ENCODE data around the gene NID1. TPM values are rescaled to one million over a fixed set of nuclear protein-coding genes. Genes with fewer than 3 reads are reported as not detected.

NID1 gene
- polyA plus RNA-seq, 1 donor (not counting 4 experiments of a cell fraction or from before 2014, with no cell fraction given), result 1.8 TPM

DNA sequence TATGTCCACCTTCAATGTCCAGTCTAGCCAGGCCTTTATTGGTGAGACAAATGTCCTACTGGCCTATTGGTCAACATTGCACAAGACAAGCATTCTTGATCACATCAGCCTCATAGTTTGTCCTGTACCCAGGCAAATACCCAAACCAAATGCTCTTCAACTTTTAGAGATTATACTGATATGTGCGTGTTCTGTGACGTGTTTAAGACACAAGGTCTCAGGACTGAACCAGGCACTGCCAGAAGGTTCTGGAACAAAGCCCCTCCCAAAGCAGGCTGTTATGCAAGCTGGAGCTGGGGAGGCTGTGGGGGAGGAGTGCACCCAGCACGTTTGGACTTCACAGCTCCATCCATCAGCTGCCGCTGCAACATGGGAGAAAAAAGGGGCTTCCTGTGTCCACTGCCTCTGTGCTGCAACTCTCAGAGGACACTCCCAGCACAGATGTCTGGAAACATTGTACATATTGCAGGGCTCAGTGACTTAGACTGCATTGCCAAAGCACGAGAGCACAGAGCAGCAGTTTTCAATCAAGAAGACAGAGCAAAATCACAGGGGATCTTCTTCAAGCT is 45.9 kb downstream of the NID1 start:
- Histone ChIP-seq H3K36me3 (ENCODE audit: control insufficient read depth in 2 of 2, extremely low read depth in 1 of 2, insufficient read depth in 2 of 2, low read length in 2 of 2) (no peaks in the 10 kb centered on the region), H3K79me2 (ENCODE audit: control insufficient read depth, insufficient read depth, low read length) (no peaks in the 10 kb centered on the region), H3K4me2 (ENCODE audit: control insufficient read depth, extremely low read depth, insufficient read depth, low read depth, low read length) (no peak overlapping the region), H3K4me3 (ENCODE audit: control insufficient read depth in 2 of 3, extremely low read depth in 1 of 3, insufficient read depth in 2 of 3, low read depth in 1 of 3, low read length in 3 of 3) (no peak overlapping the region), H3K4me1 (ENCODE audit: control insufficient read depth, extremely low read depth, insufficient read depth, low read length) (peaks cover 12% of the 10 kb centered on the region), H2AFZ (ENCODE audit: control insufficient read depth, low read length) (no peak overlapping the region), H3K9me1 (ENCODE audit: control insufficient read depth, extremely low read depth, insufficient read depth, low read length) (no peaks in the 10 kb centered on the region), H3K9ac (ENCODE audit: control insufficient read depth, extremely low read depth, insufficient read depth, low read length) (no peak overlapping the region), H4K20me1 (ENCODE audit: control insufficient read depth, extremely low read depth, insufficient read depth, low read length) (no peaks in the 10 kb centered on the region), H3K27me3 (ENCODE audit: control insufficient read depth, extremely low read depth, insufficient read depth, low read length) (no peaks in the 10 kb centered on the region), H3K27ac (ENCODE audit: control insufficient read depth, insufficient read depth, low read length) (no peak overlapping the region), H3K9me3 (ENCODE audit: control insufficient read depth, low read depth, low read length) (no peaks in the 10 kb centered on the region)
- DNase-seq (ENCODE audit: low read depth, low spot score) (no peak), FAIRE-seq (no peak)
- TF ChIP-seq EZH2 (IDR thresholded peaks at IDR 0.05; ENCODE audit: low read length), result no peak
- TF ChIP-seq, protein P1, sequence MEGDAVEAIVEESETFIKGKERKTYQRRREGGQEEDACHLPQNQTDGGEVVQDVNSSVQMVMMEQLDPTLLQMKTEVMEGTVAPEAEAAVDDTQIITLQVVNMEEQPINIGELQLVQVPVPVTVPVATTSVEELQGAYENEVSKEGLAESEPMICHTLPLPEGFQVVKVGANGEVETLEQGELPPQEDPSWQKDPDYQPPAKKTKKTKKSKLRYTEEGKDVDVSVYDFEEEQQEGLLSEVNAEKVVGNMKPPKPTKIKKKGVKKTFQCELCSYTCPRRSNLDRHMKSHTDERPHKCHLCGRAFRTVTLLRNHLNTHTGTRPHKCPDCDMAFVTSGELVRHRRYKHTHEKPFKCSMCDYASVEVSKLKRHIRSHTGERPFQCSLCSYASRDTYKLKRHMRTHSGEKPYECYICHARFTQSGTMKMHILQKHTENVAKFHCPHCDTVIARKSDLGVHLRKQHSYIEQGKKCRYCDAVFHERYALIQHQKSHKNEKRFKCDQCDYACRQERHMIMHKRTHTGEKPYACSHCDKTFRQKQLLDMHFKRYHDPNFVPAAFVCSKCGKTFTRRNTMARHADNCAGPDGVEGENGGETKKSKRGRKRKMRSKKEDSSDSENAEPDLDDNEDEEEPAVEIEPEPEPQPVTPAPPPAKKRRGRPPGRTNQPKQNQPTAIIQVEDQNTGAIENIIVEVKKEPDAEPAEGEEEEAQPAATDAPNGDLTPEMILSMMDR (optimal IDR thresholded peaks at IDR 0.05 in 1 of 3, IDR thresholded peaks at IDR 0.05 in 1 of 3, conservative IDR thresholded peaks at IDR 0.05 in 1 of 3; ENCODE audit: extremely low read depth in 1 of 3, insufficient read depth in 2 of 3, low read length in 3 of 3), result no peak
- dilution Hi-C loops (cut with MboI; ENCODE audit: extremely low pct_ligation_motif_present, low sequenced_read_pairs), result no loop called here

DNA sequence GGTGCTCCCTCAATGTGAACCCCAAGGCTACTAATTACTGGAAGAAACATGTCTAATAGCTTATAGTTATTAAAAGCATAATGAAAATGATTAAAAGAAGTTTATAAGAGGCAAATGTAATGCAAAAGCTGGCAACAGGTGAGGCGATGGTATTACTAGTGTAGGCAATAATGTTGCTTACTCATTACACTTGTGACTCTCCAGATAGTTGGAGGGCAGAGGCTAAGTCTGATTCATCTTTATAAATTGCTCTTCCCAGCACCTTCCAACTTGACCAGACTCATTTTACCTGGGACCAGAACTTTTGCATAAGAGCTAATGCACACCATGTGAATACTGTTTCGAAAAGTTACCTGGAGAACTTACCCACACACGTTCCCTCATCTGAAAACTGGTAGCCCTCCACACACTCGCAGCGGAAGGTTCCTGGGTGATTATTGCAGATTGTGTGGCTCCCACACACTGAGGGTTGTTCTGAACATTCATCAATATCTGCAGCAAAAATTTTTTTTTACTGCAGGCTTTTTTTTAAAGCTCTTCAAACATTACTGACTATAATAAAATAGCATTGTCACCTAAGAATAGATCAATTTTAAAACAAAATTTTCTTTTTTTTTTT is 48.0 kb downstream of the NID1 start:
- Histone ChIP-seq H3K4me3 (ENCODE audit: control insufficient read depth in 2 of 3, extremely low read depth in 1 of 3, insufficient read depth in 2 of 3, low read depth in 1 of 3, low read length in 3 of 3) (no peak overlapping the region), H3K36me3 (ENCODE audit: control insufficient read depth in 2 of 2, extremely low read depth in 1 of 2, insufficient read depth in 2 of 2, low read length in 2 of 2) (no peaks in the 10 kb centered on the region), H3K9ac (ENCODE audit: control insufficient read depth, extremely low read depth, insufficient read depth, low read length) (no peak overlapping the region), H4K20me1 (ENCODE audit: control insufficient read depth, extremely low read depth, insufficient read depth, low read length) (no peaks in the 10 kb centered on the region), H3K27me3 (ENCODE audit: control insufficient read depth, extremely low read depth, insufficient read depth, low read length) (no peaks in the 10 kb centered on the region), H3K79me2 (ENCODE audit: control insufficient read depth, insufficient read depth, low read length) (no peaks in the 10 kb centered on the region), H3K4me2 (ENCODE audit: control insufficient read depth, extremely low read depth, insufficient read depth, low read depth, low read length) (peak overlapping the region; percentile 44), H2AFZ (ENCODE audit: control insufficient read depth, low read length) (no peak overlapping the region), H3K4me1 (ENCODE audit: control insufficient read depth, extremely low read depth, insufficient read depth, low read length) (peaks cover 12% of the 10 kb centered on the region), H3K9me3 (ENCODE audit: control insufficient read depth, low read depth, low read length) (no peaks in the 10 kb centered on the region), H3K9me1 (ENCODE audit: control insufficient read depth, extremely low read depth, insufficient read depth, low read length) (no peaks in the 10 kb centered on the region), H3K27ac (ENCODE audit: control insufficient read depth, insufficient read depth, low read length) (peak overlapping the region; percentile 49)
- DNase-seq (ENCODE audit: low read depth, low spot score) (peak; percentile 25), FAIRE-seq (peak; percentile 79)
- dilution Hi-C loops (cut with MboI; ENCODE audit: extremely low pct_ligation_motif_present, low sequenced_read_pairs), result no loop called here
- TF ChIP-seq, protein P1 (optimal IDR thresholded peaks at IDR 0.05 in 1 of 3, IDR thresholded peaks at IDR 0.05 in 1 of 3, conservative IDR thresholded peaks at IDR 0.05 in 1 of 3; ENCODE audit: extremely low read depth in 1 of 3, insufficient read depth in 2 of 3, low read length in 3 of 3), result no peak
- TF ChIP-seq EZH2 (IDR thresholded peaks at IDR 0.05; ENCODE audit: low read length), result no peak

All from keratinocyte (primary cell).